Thyroid gland (tissue), 4 donors: ENCODE results near the gene PIP4K2C.

Source experiments
- POLR2A ChIP-seq, 2 donors: fragments of 450-650 bp; IDR thresholded peaks; one replicate each; pipeline ENCODE4 v1.6.1; 2017; ENCODE audit warnings: antibody characterized with exemption in 2 of 2, mild to moderate bottlenecking in 2 of 2, moderate library complexity in 1 of 2
- TF ChIP-seq, protein P1 (sequence below), 6 experiments: fragments of 200-600 bp in 3 of 6; fragments of 450-650 bp in 3 of 6; sonication (generic) in 3 of 6; IDR thresholded peaks; one replicate each; pipeline ENCODE4 v1.5.1; 2016 to 2019; ENCODE audit warnings: antibody characterized with exemption in 6 of 6, mild to moderate bottlenecking in 2 of 6, inconsistent platforms in 1 of 6, moderate library complexity in 1 of 6

DNA sequence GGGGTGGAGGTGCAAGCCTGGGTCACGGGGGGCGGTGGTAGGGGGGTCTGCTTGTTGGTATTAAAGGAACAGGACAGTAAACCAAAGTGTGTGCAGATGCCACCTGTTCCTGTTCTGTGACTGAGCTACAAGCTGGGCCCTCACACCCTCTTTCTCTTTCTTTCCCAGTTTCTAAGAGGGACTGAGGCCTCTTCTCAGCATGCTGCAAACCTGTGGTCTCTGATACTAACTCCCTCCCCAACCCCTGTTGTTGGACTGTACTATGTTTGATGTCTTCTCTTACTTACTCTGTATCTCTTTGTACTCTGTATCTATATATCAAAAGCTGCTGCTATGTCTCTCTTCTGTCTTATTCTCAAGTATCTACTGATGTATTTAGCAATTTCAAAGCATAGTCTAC, 6.9 kb upstream of the PIP4K2C start:
- TF ChIP-seq, protein P1, sequence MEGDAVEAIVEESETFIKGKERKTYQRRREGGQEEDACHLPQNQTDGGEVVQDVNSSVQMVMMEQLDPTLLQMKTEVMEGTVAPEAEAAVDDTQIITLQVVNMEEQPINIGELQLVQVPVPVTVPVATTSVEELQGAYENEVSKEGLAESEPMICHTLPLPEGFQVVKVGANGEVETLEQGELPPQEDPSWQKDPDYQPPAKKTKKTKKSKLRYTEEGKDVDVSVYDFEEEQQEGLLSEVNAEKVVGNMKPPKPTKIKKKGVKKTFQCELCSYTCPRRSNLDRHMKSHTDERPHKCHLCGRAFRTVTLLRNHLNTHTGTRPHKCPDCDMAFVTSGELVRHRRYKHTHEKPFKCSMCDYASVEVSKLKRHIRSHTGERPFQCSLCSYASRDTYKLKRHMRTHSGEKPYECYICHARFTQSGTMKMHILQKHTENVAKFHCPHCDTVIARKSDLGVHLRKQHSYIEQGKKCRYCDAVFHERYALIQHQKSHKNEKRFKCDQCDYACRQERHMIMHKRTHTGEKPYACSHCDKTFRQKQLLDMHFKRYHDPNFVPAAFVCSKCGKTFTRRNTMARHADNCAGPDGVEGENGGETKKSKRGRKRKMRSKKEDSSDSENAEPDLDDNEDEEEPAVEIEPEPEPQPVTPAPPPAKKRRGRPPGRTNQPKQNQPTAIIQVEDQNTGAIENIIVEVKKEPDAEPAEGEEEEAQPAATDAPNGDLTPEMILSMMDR (IDR thresholded peaks at IDR 0.05), result no peak
- TF ChIP-seq POLR2A (IDR thresholded peaks at IDR 0.05), result no peak
